HFFc6 (cell line): ENCODE data around the gene C11orf65. TPM values are rescaled to one million over a fixed set of nuclear protein-coding genes. Genes with fewer than 3 reads are reported as not detected.
"Not testable (repeated sequence)": the region's sequence is repeated elsewhere in the genome, so short reads cannot be mapped to it uniquely, and the experiment has no call there.

ENCODE experiments used
- DNase-seq: peaks from one replicate; pipeline ENCODE4 v3.0.0-alpha.2; 2018
- H3K27ac Mint-ChIP-seq: 2 replicates; pipeline ENCODE4 v1.8.0; 2020; ENCODE audit warnings: mild to moderate bottlenecking, mixed read lengths
- H3K27me3 Mint-ChIP-seq: 2 replicates; pipeline ENCODE4 v1.8.0; 2021; ENCODE audit warnings: mild to moderate bottlenecking, moderate library complexity, mixed read lengths; ENCODE audit not compliant: insufficient read depth
- H3K36me3 Mint-ChIP-seq: 2 replicates; pipeline ENCODE4 v1.8.0; 2021; ENCODE audit warnings: low read depth, mixed read lengths
- H3K4me1 Mint-ChIP-seq: 2 replicates; pipeline ENCODE4 v1.8.0; 2020; ENCODE audit warnings: low read depth, mixed read lengths
- H3K4me3 Mint-ChIP-seq: 2 replicates; pipeline ENCODE4 v1.8.0; 2020; ENCODE audit warnings: mild to moderate bottlenecking, moderate library complexity, mixed read lengths
- H3K9me3 Mint-ChIP-seq: 2 replicates; pipeline ENCODE4 v1.8.0; 2020; ENCODE audit warnings: mild to moderate bottlenecking, mixed read lengths
- CTCF ChIP-seq: fragments of 200-600 bp; sonication (generic); IDR thresholded peaks from 2 replicates; pipeline ENCODE4 v1.5.0; 2021; ENCODE audit warnings: antibody characterized with exemption, mild to moderate bottlenecking
- total RNA-seq, 6 experiments: library from RNA; stranded (reverse); fragmentation: NEBNext Ultra II Directional; extraction: Animal tissue kit (Norgen Biotek cat#: 25700); gene quantifications; 2 replicates in 1 of 6; 3 replicates in 5 of 6; pipeline ENCODE4 v1.2.3, GENCODE V29; 2021

The C11orf65 gene
- total RNA-seq, 6 experiments from 2014 or later: 0.47 to 0.69 (median 0.51) TPM; not detected in 1

GRCh38 chr11:108472681-108473080 lies 5.4 kb upstream of the C11orf65 start:
- H3K4me1 Mint-ChIP-seq: peaks cover 9% of the 10 kb centered on the region
- no peaks in the 10 kb centered on the region for H3K9me3 Mint-ChIP-seq
- H3K27me3 Mint-ChIP-seq: no peaks in the 10 kb centered on the region

GRCh38 chr11:108468478-108468864 lies 1.1 kb upstream of the C11orf65 start:
- Mint-ChIP-seq H3K9me3 (no peaks in the 10 kb centered on the region), H3K4me3 (peak overlapping the region; percentile 97; the same call in 1 of the 2 replicates), H3K4me1 (peaks cover 15% of the 10 kb centered on the region), H3K27me3 (no peaks in the 10 kb centered on the region; the same call in 1 of the 2 replicates), H3K27ac (peak overlapping the region; percentile 100; the same call in 1 of the 2 replicates), H3K36me3 (no peaks in the 10 kb centered on the region)
- TF ChIP-seq CTCF: no peak
- no peak for DNase-seq

More at GRCh38 chr11:108472681-108473080, 5.4 kb upstream of the C11orf65 start:
- Mint-ChIP-seq H3K27ac (no peak overlapping the region), H3K36me3 (peaks cover 5% of the 10 kb centered on the region; the same call in 1 of the 2 replicates), H3K4me3 (no peak overlapping the region)
- no peak for TF ChIP-seq CTCF
- DNase-seq: no peak

GRCh38 chr11:108466405-108466804 lies 924 bp downstream of the C11orf65 start:
- Mint-ChIP-seq H3K27ac (peak overlapping the region; percentile 100), H3K27me3 (no peaks in the 10 kb centered on the region; the same call in 1 of the 2 replicates)
- no peak for TF ChIP-seq CTCF

GRCh38 chr11:108453207-108453835 lies 14.0 kb downstream of the C11orf65 start:
- Mint-ChIP-seq H3K27ac (no peak overlapping the region), H3K4me3 (no peak overlapping the region), H3K4me1 (no peaks in the 10 kb centered on the region), H3K36me3 (peaks cover 9% of the 10 kb centered on the region; the same call in 1 of the 2 replicates), H3K27me3 (peaks cover 2% of the 10 kb centered on the region; the same call in 1 of the 2 replicates), H3K9me3 (peaks cover 26% of the 10 kb centered on the region)
- DNase-seq: no peak
- TF ChIP-seq CTCF: no peak

More at GRCh38 chr11:108466405-108466804, 924 bp downstream of the C11orf65 start:
- peaks cover 15% of the 10 kb centered on the region for H3K4me1 Mint-ChIP-seq
- no peak for DNase-seq
- H3K36me3 Mint-ChIP-seq: no peaks in the 10 kb centered on the region
- H3K9me3 Mint-ChIP-seq: no peaks in the 10 kb centered on the region
- H3K4me3 Mint-ChIP-seq: peak overlapping the region; percentile 97

- not testable (repeated sequence) for DNase-seq, H3K27ac Mint-ChIP-seq, H3K4me3 Mint-ChIP-seq, H3K4me1 Mint-ChIP-seq
- H3K36me3 Mint-ChIP-seq: peaks cover 25% of the 10 kb centered on the region
- peaks cover 17% of the 10 kb centered on the region for H3K27me3 Mint-ChIP-seq
- peaks cover 18% of the 10 kb centered on the region for H3K9me3 Mint-ChIP-seq
Observed at GRCh38 chr11:108441445-108441844, 25.9 kb downstream of the C11orf65 start.

GRCh38 chr11:108436594-108436993 lies 30.7 kb downstream of the C11orf65 start:
- Mint-ChIP-seq H3K4me1 (peaks cover 17% of the 10 kb centered on the region), H3K27ac (no peak overlapping the region), H3K36me3 (peaks cover 10% of the 10 kb centered on the region; the same call in 1 of the 2 replicates), H3K9me3 (peaks cover 11% of the 10 kb centered on the region), H3K27me3 (peaks cover 7% of the 10 kb centered on the region), H3K4me3 (no peak overlapping the region)
- no peak for DNase-seq
- TF ChIP-seq CTCF: no peak
